Tibial nerve (tissue), 4 donors: ENCODE results near the gene WASHC4. TPM values are rescaled to one million over a fixed set of nuclear protein-coding genes. Genes with fewer than 3 reads are reported as not detected.

Source experiments
- DNase-seq, 2 donors: peaks; one replicate each; pipeline ENCODE4 v3.0.0-alpha.2; 2019; ENCODE audit warnings: low spot score in 2 of 2
- H3K27ac ChIP-seq, 4 donors: fragments of 200-600 bp; sonication (generic) in 3 of 4; one replicate each; pipeline ENCODE4 v1.5.1; 2017 to 2019; ENCODE audit warnings: mild to moderate bottlenecking in 1 of 4
- H3K27me3 ChIP-seq, 2 donors: fragments of 200-600 bp; sonication (generic) in 1 of 2; one replicate each; pipeline versions ENCODE4 v1.5.1 to v1.6.0; 2017 to 2019
- H3K36me3 ChIP-seq, 3 donors: fragments of 200-600 bp; sonication (generic); one replicate each; pipeline ENCODE4 v1.5.1; 2018 to 2019
- H3K4me1 ChIP-seq, 4 donors: fragments of 200-600 bp; sonication (generic) in 3 of 4; one replicate each; pipeline ENCODE4 v1.5.1; 2017 to 2019
- H3K4me3 ChIP-seq, 4 donors: fragments of 200-600 bp; sonication (generic) in 3 of 4; one replicate each; pipeline ENCODE4 v1.5.1; 2017 to 2019; ENCODE audit warnings: mild to moderate bottlenecking in 1 of 4, moderate library complexity in 1 of 4
- H3K9me3 ChIP-seq, 4 donors: fragments of 200-600 bp; sonication (generic) in 3 of 4; one replicate each; pipeline ENCODE4 v1.5.1; 2017 to 2019
- EP300 ChIP-seq, 2 donors: sonication (generic); formaldehyde crosslinking; IDR thresholded peaks; one replicate each; pipeline ENCODE4 v1.6.1; 2017; ENCODE audit warnings: antibody characterized with exemption in 2 of 2, mild to moderate bottlenecking in 1 of 2
- POLR2A ChIP-seq, 2 donors: fragments of 450-650 bp; IDR thresholded peaks; one replicate each; pipeline ENCODE4 v1.6.1; 2017; ENCODE audit warnings: antibody characterized with exemption in 2 of 2, mild to moderate bottlenecking in 2 of 2, moderate library complexity in 2 of 2
- WGBS, 2 donors: methylation state at CpG; one replicate each; pipeline ENCODE4 v1.1.5; 2018; 5-methylcytosine and 5-hydroxymethylcytosine counted together
- total RNA-seq, 4 donors: library from RNA; depleted of rRNA; stranded (reverse); fragments of >200 nt; gene quantifications; one replicate each; pipeline ENCODE4 v1.1.0, GENCODE V29; 2016
- TF ChIP-seq, protein P1 (sequence below), 5 experiments: fragments of 200-600 bp in 3 of 5; fragments of 450-650 bp in 2 of 5; sonication (generic) in 3 of 5; IDR thresholded peaks; one replicate each; pipeline ENCODE4 v1.5.1; 2016 to 2019; ENCODE audit warnings: antibody characterized with exemption in 5 of 5, mild to moderate bottlenecking in 3 of 5, moderate library complexity in 2 of 5

WASHC4 gene
- total RNA-seq, 4 donors from 2014 or later = 60.9 to 119 (median 79.9) TPM

DNA sequence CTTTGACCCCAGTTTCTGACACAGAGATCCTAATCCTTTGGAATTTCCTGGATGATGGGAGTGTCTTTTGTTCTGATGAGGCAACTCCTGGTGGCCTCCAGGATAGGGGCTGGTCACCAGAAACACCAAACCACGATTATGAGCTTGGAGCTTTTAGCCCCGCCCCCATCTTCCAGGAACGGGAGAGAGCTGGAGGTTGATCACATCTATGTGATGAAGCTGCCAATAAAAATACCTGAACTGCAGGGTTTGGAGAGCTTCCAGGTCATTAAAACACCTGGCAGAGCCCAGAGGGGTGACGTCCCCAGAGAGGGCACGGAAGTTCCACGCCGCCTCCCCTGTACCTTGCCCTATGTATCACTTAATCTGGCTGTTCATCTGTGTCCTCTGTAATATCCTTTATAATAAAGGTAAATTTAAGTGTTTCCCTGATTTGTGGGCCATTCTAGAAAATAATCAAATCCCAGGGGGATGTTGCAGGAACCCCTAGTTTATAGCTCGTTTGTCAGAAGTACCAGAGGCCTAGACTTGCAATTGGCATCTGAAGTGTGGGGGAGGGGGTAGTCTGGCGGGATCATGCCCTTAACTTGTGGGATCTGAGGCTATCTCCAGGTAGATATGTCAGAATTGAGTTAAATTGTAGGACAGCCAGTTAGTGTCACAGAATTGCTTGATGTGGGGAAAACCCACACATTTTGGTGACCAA, 107.3 kb downstream of the WASHC4 start:
- Histone ChIP-seq H3K36me3 (peaks cover 0 to 79% (median 0%) of the 10 kb centered on the region in 3 donors), H3K4me3 (no peak overlapping the region), H3K9me3 (no peaks in the 10 kb centered on the region), H3K27me3 (no peaks in the 10 kb centered on the region), H3K4me1 (peaks cover 0 to 19% (median 8%) of the 10 kb centered on the region in 4 donors), H3K27ac (peak overlapping the region in 1 of 4 donors; percentile 40)
- no peak for DNase-seq
- 78 to 85% methylated on average over 9 of the region's 9 CpGs for WGBS, 2 donors
- TF ChIP-seq POLR2A (IDR thresholded peaks at IDR 0.05) (no peak), EP300 (IDR thresholded peaks at IDR 0.05) (no peak)
- TF ChIP-seq, protein P1, sequence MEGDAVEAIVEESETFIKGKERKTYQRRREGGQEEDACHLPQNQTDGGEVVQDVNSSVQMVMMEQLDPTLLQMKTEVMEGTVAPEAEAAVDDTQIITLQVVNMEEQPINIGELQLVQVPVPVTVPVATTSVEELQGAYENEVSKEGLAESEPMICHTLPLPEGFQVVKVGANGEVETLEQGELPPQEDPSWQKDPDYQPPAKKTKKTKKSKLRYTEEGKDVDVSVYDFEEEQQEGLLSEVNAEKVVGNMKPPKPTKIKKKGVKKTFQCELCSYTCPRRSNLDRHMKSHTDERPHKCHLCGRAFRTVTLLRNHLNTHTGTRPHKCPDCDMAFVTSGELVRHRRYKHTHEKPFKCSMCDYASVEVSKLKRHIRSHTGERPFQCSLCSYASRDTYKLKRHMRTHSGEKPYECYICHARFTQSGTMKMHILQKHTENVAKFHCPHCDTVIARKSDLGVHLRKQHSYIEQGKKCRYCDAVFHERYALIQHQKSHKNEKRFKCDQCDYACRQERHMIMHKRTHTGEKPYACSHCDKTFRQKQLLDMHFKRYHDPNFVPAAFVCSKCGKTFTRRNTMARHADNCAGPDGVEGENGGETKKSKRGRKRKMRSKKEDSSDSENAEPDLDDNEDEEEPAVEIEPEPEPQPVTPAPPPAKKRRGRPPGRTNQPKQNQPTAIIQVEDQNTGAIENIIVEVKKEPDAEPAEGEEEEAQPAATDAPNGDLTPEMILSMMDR (IDR thresholded peaks at IDR 0.05) = no peak

DNA sequence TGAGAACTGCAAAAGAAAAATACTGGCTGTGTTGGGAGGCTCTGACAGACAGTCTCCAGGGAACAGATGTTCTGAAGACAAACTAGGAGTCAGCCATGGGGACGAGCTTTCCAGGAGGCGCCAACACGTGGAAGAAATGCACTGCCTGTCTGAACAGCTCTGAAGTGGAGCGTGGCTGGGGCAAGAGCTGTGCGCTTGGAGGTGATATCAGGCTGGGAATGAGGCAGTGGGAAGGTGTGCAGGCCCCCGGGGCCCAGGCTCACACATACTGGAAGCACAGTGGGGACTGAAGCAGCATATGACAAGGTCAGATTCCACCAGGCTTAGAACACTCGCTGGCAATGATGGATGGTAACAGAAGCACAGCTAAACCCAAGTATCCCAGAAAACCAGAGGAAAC, 110.9 kb downstream of the WASHC4 start:
- Histone ChIP-seq H3K4me1 (peaks cover 0 to 38% (median 9%) of the 10 kb centered on the region in 4 donors), H3K27me3 (no peaks in the 10 kb centered on the region), H3K36me3 (peaks cover 0 to 64% (median 0%) of the 10 kb centered on the region in 3 donors), H3K9me3 (no peaks in the 10 kb centered on the region), H3K4me3 (no peak overlapping the region), H3K27ac (no peak overlapping the region)
- TF ChIP-seq POLR2A (IDR thresholded peaks at IDR 0.05) (no peak), EP300 (IDR thresholded peaks at IDR 0.05) (no peak)
- TF ChIP-seq, protein P1 (IDR thresholded peaks at IDR 0.05) = no peak
- 63 to 78% methylated on average over 7 of the region's 7 CpGs for WGBS, 2 donors
- DNase-seq = no peak

Other genes with a start within 250 kb of the WASHC4 start
- gene SLC41A2, start 149.4 kb upstream of the WASHC4 start, total RNA-seq = 10 to 100 TPM in 3 of 4 donors, 1 to 10 TPM in 1; 8.4 to 26.1 (median 18.0) TPM
- gene NOPCHAP1, start 121.4 kb upstream of the WASHC4 start, total RNA-seq = 1 to 10 TPM; 3.7 to 6.8 (median 6.1) TPM
- 10 to 100 TPM in 2 of 4 donors, 1 to 10 TPM in 2; 7.2 to 12.2 (median 10.2) TPM for gene ALDH1L2, start 23.3 kb upstream of the WASHC4 start, total RNA-seq
- gene APPL2, start 128.4 kb downstream of the WASHC4 start, total RNA-seq = 10 to 100 TPM; 48.6 to 97.9 (median 79.5) TPM
- gene C12orf75, start 223.0 kb downstream of the WASHC4 start, total RNA-seq = 10 to 100 TPM; 12.6 to 29.7 (median 18.9) TPM